Measurements from ENCODE around the gene CALCOCO2. TPM values are rescaled to one million over a fixed set of nuclear protein-coding genes. Genes with fewer than 3 reads are reported as not detected.

CALCOCO2 gene
- polyA plus RNA-seq, 1 donor (not counting 4 experiments of a cell fraction or from before 2014, with no cell fraction given), result 76.0 TPM

DNA sequence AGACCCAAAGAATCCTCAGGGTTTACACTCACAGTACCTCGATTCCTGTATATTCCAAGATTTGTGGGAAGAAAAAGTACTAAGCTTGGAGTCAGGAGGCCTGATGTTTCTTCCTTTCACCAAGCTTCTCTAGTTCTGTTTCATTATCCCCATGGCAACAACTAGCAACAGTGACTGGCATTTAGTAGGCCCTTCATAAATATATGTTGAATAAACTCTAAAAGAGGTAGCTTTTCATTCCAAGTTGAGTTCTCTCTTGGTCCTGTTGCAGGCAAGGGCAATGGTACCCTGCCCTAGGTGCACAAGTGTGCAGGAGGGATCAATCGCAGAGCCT is 76.8 kb downstream of the CALCOCO2 start:
- no peaks in the 10 kb centered on the region for H3K9me3 ChIP-seq (ENCODE audit: control insufficient read depth, low read depth, low read length)
- no peak for FAIRE-seq
- H3K4me3 ChIP-seq (ENCODE audit: control insufficient read depth in 2 of 3, extremely low read depth in 1 of 3, insufficient read depth in 2 of 3, low read depth in 1 of 3, low read length in 3 of 3), result peak overlapping the region; percentile 68 to 78 (median 76)
- H3K36me3 ChIP-seq (ENCODE audit: control insufficient read depth in 2 of 2, extremely low read depth in 1 of 2, insufficient read depth in 2 of 2, low read length in 2 of 2), result peaks cover 8 to 14% of the 10 kb centered on the region in 2 experiments
- H3K9me1 ChIP-seq (ENCODE audit: control insufficient read depth, extremely low read depth, insufficient read depth, low read length), result no peaks in the 10 kb centered on the region
- DNase-seq (ENCODE audit: low read depth, low spot score), result no peak
- H2AFZ ChIP-seq (ENCODE audit: control insufficient read depth, low read length), result peak overlapping the region; percentile 96
- peak overlapping the region; percentile 91 for H3K9ac ChIP-seq (ENCODE audit: control insufficient read depth, extremely low read depth, insufficient read depth, low read length)
- peak overlapping the region; percentile 97 for H3K27ac ChIP-seq (ENCODE audit: control insufficient read depth, insufficient read depth, low read length)
- no peaks in the 10 kb centered on the region for H3K27me3 ChIP-seq (ENCODE audit: control insufficient read depth, extremely low read depth, insufficient read depth, low read length)
- H4K20me1 ChIP-seq (ENCODE audit: control insufficient read depth, extremely low read depth, insufficient read depth, low read length), result no peaks in the 10 kb centered on the region
- peak overlapping the region; percentile 76 for H3K4me2 ChIP-seq (ENCODE audit: control insufficient read depth, extremely low read depth, insufficient read depth, low read depth, low read length)
- peaks cover 17% of the 10 kb centered on the region for H3K4me1 ChIP-seq (ENCODE audit: control insufficient read depth, extremely low read depth, insufficient read depth, low read length)
- TF ChIP-seq EZH2 (IDR thresholded peaks at IDR 0.05; ENCODE audit: low read length), result no peak
- TF ChIP-seq, protein P1, sequence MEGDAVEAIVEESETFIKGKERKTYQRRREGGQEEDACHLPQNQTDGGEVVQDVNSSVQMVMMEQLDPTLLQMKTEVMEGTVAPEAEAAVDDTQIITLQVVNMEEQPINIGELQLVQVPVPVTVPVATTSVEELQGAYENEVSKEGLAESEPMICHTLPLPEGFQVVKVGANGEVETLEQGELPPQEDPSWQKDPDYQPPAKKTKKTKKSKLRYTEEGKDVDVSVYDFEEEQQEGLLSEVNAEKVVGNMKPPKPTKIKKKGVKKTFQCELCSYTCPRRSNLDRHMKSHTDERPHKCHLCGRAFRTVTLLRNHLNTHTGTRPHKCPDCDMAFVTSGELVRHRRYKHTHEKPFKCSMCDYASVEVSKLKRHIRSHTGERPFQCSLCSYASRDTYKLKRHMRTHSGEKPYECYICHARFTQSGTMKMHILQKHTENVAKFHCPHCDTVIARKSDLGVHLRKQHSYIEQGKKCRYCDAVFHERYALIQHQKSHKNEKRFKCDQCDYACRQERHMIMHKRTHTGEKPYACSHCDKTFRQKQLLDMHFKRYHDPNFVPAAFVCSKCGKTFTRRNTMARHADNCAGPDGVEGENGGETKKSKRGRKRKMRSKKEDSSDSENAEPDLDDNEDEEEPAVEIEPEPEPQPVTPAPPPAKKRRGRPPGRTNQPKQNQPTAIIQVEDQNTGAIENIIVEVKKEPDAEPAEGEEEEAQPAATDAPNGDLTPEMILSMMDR (optimal IDR thresholded peaks at IDR 0.05 in 1 of 3, IDR thresholded peaks at IDR 0.05 in 1 of 3, conservative IDR thresholded peaks at IDR 0.05 in 1 of 3; ENCODE audit: extremely low read depth in 1 of 3, insufficient read depth in 2 of 3, low read length in 3 of 3), result no peak
- dilution Hi-C loops (cut with MboI; ENCODE audit: extremely low pct_ligation_motif_present, low sequenced_read_pairs), result no loop called here
- H3K79me2 ChIP-seq (ENCODE audit: control insufficient read depth, insufficient read depth, low read length), result peaks cover 37% of the 10 kb centered on the region

DNA sequence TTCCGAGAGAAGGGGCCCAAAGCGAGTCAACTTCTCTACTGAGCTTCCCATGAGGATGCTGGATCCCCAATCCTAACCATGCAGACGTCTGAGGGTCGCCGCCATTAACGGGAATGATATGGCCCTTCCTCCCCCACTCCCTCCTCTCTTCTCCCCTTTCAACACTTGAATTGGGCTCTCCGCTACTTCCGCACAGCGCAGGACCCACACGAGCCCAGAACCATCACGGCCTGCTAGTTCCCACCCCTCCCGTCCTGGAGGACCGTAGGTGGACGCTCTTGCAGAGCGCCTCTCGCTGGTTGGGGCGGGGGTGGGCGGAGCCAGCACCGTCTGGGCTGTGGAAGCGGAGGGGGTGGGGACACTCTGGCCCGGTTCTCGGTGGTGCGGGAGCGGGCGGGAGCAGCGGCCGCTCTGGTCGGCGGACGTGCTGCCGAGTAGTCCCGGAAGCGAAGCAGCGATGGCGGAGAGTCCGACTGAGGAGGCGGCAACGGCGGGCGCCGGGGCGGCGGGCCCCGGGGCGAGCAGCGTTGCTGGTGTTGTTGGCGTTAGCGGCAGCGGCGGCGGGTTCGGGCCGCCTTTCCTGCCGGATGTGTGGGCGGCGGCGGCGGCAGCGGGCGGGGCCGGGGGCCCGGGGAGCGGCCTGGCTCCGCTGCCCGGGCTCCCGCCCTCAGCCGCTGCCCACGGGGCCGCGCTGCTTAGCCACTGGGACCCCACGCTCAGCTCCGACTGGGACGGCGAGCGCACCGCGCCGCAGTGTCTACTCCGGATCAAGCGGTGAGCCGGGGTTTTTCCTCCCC is 77.4 kb downstream of the CALCOCO2 start, which contains the start of gene UBE2Z:
UBE2Z (plus strand) TSS at position 361 of the 797 bp plus-strand sequence; CDS start at position 458, 97 bp downstream.
- no peaks in the 10 kb centered on the region for H4K20me1 ChIP-seq (ENCODE audit: control insufficient read depth, extremely low read depth, insufficient read depth, low read length)
- peak within 1 kb of the TSS; percentile 96 for H2AFZ ChIP-seq (ENCODE audit: control insufficient read depth, low read length)
- no peaks in the 10 kb centered on the region for H3K9me1 ChIP-seq (ENCODE audit: control insufficient read depth, extremely low read depth, insufficient read depth, low read length)
- dilution Hi-C loops (cut with MboI; ENCODE audit: extremely low pct_ligation_motif_present, low sequenced_read_pairs), result no loop called here
- FAIRE-seq (no peak), DNase-seq (ENCODE audit: low read depth, low spot score) (peak; percentile 72)
- peaks cover 42% of the 10 kb centered on the region for H3K79me2 ChIP-seq (ENCODE audit: control insufficient read depth, insufficient read depth, low read length)
- H3K9me3 ChIP-seq (ENCODE audit: control insufficient read depth, low read depth, low read length), result no peaks in the 10 kb centered on the region
- H3K4me3 ChIP-seq (ENCODE audit: control insufficient read depth in 2 of 3, extremely low read depth in 1 of 3, insufficient read depth in 2 of 3, low read depth in 1 of 3, low read length in 3 of 3), result peak within 1 kb of the TSS; percentile 76 to 88 (median 78)
- peak within 1 kb of the TSS; percentile 97 for H3K4me2 ChIP-seq (ENCODE audit: control insufficient read depth, extremely low read depth, insufficient read depth, low read depth, low read length)
- peaks cover 17% of the 10 kb centered on the region for H3K4me1 ChIP-seq (ENCODE audit: control insufficient read depth, extremely low read depth, insufficient read depth, low read length)
- H3K27ac ChIP-seq (ENCODE audit: control insufficient read depth, insufficient read depth, low read length), result peak within 1 kb of the TSS; percentile 97
- no peaks in the 10 kb centered on the region for H3K27me3 ChIP-seq (ENCODE audit: control insufficient read depth, extremely low read depth, insufficient read depth, low read length)
- peak within 1 kb of the TSS; percentile 91 for H3K9ac ChIP-seq (ENCODE audit: control insufficient read depth, extremely low read depth, insufficient read depth, low read length)
- H3K36me3 ChIP-seq (ENCODE audit: control insufficient read depth in 2 of 2, extremely low read depth in 1 of 2, insufficient read depth in 2 of 2, low read length in 2 of 2), result peaks cover 13 to 20% of the 10 kb centered on the region in 2 experiments
- no peak for TF ChIP-seq EZH2 (IDR thresholded peaks at IDR 0.05; ENCODE audit: low read length)
- TF ChIP-seq, protein P1 (optimal IDR thresholded peaks at IDR 0.05 in 1 of 3, IDR thresholded peaks at IDR 0.05 in 1 of 3, conservative IDR thresholded peaks at IDR 0.05 in 1 of 3; ENCODE audit: extremely low read depth in 1 of 3, insufficient read depth in 2 of 3, low read length in 3 of 3), result peak in 2 of 3 experiments; percentile 19 to 58
